Keratinocyte (primary cell): ENCODE results near the gene POMT1. TPM values are rescaled to one million over a fixed set of nuclear protein-coding genes. Genes with fewer than 3 reads are reported as not detected.

Experiments
- DNase-seq: peaks from one replicate; pipeline ENCODE4 v3.0.0-alpha.2; 2011; ENCODE audit warnings: low read depth, missing footprints, low spot score
- FAIRE-seq: peaks from 2 replicates; lab custom pipeline; 2011; peaks lifted over from hg19 to GRCh38; lab: Jason Lieb, UNC
- H2AFZ ChIP-seq: 2 replicates; pipeline ENCODE4 v1.6.0; 2012; ENCODE audit warnings: low read length, control low read depth, inconsistent platforms; ENCODE audit not compliant: control insufficient read depth
- H3K27ac ChIP-seq: 2 replicates; pipeline ENCODE4 v1.5.1; 2011; ENCODE audit warnings: low read length; ENCODE audit not compliant: control insufficient read depth, insufficient read depth
- H3K27me3 ChIP-seq: 3 replicates; pipeline ENCODE4 v1.6.0; 2011; ENCODE audit warnings: low read length; ENCODE audit not compliant: control insufficient read depth, insufficient read depth; ENCODE audit errors: extremely low read depth
- H3K36me3 ChIP-seq, 2 experiments: 2 replicates in 1 of 2; 3 replicates in 1 of 2; pipeline ENCODE4 v1.5.1; 2011; ENCODE audit warnings: low read length in 2 of 2, mild to moderate bottlenecking in 1 of 2; ENCODE audit not compliant: control insufficient read depth in 2 of 2, insufficient read depth in 2 of 2; ENCODE audit errors: extremely low read depth in 1 of 2
- H3K4me1 ChIP-seq: 3 replicates; pipeline ENCODE4 v1.5.1; 2011; ENCODE audit warnings: low read length; ENCODE audit not compliant: control insufficient read depth, insufficient read depth; ENCODE audit errors: extremely low read depth
- H3K4me2 ChIP-seq: 3 replicates; pipeline ENCODE4 v1.6.0; 2011; ENCODE audit warnings: low read depth, low read length; ENCODE audit not compliant: control insufficient read depth, insufficient read depth; ENCODE audit errors: extremely low read depth
- H3K4me3 ChIP-seq, 3 experiments: fragments of 200-600 bp in 1 of 3; sonication (generic) in 1 of 3; 2 replicates in 2 of 3; 3 replicates in 1 of 3; pipeline ENCODE4 v1.5.1; 2011 to 2016; ENCODE audit warnings: low read length in 3 of 3, mild to moderate bottlenecking in 3 of 3, control low read depth in 2 of 3, inconsistent platforms in 1 of 3, low read depth in 1 of 3, mixed read lengths in 1 of 3, mixed run types in 1 of 3, moderate library complexity in 1 of 3; ENCODE audit not compliant: control insufficient read depth in 2 of 3, insufficient read depth in 2 of 3; ENCODE audit errors: extremely low read depth in 1 of 3
- H3K79me2 ChIP-seq: 2 replicates; pipeline ENCODE4 v1.6.0; 2012; ENCODE audit warnings: low read length; ENCODE audit not compliant: control insufficient read depth, insufficient read depth
- H3K9ac ChIP-seq: 3 replicates; pipeline ENCODE4 v1.6.0; 2011; ENCODE audit warnings: low read length; ENCODE audit not compliant: control insufficient read depth, insufficient read depth; ENCODE audit errors: extremely low read depth
- H3K9me1 ChIP-seq: 3 replicates; pipeline ENCODE4 v1.6.0; 2011; ENCODE audit warnings: low read length; ENCODE audit not compliant: control insufficient read depth, insufficient read depth; ENCODE audit errors: extremely low read depth
- H3K9me3 ChIP-seq: 2 replicates; pipeline ENCODE4 v1.5.1; 2012; ENCODE audit warnings: low read depth, low read length; ENCODE audit not compliant: control insufficient read depth
- H4K20me1 ChIP-seq: 3 replicates; pipeline ENCODE4 v1.6.0; 2011; ENCODE audit warnings: low read length; ENCODE audit not compliant: control insufficient read depth, insufficient read depth; ENCODE audit errors: extremely low read depth
- EZH2 ChIP-seq: IDR thresholded peaks from one replicate; pipeline ENCODE4 v1.6.1; 2012; ENCODE audit warnings: inconsistent platforms, mild to moderate bottlenecking, low read length, moderate library complexity
- dilution Hi-C: fragments of 300-500 bp; cut with MboI; formaldehyde crosslinking; loops from one replicate; pipeline ENCODE4 v1.7.0; 2020; ENCODE audit warnings: low sequenced_read_pairs; ENCODE audit not compliant: extremely low pct_ligation_motif_present
- polyA plus RNA-seq, 5 experiments: library from polyadenylated mRNA; depleted of rRNA in 3 of 5; stranded (reverse) in 3 of 5; stranded (forward) in 1 of 5; unstranded in 1 of 5; fragments of >200 nt; gene quantifications; 1 replicate in 1 of 5; 2 replicates in 3 of 5; 3 replicates in 1 of 5; pipeline versions ENCODE4 v1.2.1 to v1.2.3, GENCODE V29; 2011 to 2012; ENCODE audit warnings: missing spikeins in 2 of 5, low read depth in 1 of 5, low replicate concordance in 1 of 5
- TF ChIP-seq, protein P1 (sequence below), 3 experiments: IDR thresholded peaks in 1 of 3; conservative IDR thresholded peaks in 1 of 3; optimal IDR thresholded peaks in 1 of 3; 2 replicates in 2 of 3; 3 replicates in 1 of 3; pipeline versions ENCODE3 to v1.5.1; 2011; ENCODE audit warnings: low read length in 3 of 3, mild to moderate bottlenecking in 3 of 3, moderate library complexity in 2 of 3, control low read depth in 1 of 3, inconsistent platforms in 1 of 3; ENCODE audit not compliant: insufficient read depth in 2 of 3; ENCODE audit errors: extremely low read depth in 1 of 3

The POMT1 gene
- polyA plus RNA-seq, 1 donor (not counting 4 experiments of a cell fraction or from before 2014, with no cell fraction given): 10.3 TPM

- DNase-seq: no peak
- Histone ChIP-seq H3K9ac (no peak overlapping the region), H3K4me3 (no peak overlapping the region), H3K9me3 (no peaks in the 10 kb centered on the region), H3K4me1 (peaks cover 11% of the 10 kb centered on the region), H3K79me2 (peaks cover 8% of the 10 kb centered on the region), H3K36me3 (peaks cover 15 to 30% of the 10 kb centered on the region in 2 experiments), H4K20me1 (peaks cover 4% of the 10 kb centered on the region), H3K9me1 (no peaks in the 10 kb centered on the region), H3K27ac (no peak overlapping the region), H3K4me2 (no peak overlapping the region), H3K27me3 (no peaks in the 10 kb centered on the region), H2AFZ (no peak overlapping the region)
- FAIRE-seq: no peak
- TF ChIP-seq EZH2: no peak
- TF ChIP-seq, protein P1, sequence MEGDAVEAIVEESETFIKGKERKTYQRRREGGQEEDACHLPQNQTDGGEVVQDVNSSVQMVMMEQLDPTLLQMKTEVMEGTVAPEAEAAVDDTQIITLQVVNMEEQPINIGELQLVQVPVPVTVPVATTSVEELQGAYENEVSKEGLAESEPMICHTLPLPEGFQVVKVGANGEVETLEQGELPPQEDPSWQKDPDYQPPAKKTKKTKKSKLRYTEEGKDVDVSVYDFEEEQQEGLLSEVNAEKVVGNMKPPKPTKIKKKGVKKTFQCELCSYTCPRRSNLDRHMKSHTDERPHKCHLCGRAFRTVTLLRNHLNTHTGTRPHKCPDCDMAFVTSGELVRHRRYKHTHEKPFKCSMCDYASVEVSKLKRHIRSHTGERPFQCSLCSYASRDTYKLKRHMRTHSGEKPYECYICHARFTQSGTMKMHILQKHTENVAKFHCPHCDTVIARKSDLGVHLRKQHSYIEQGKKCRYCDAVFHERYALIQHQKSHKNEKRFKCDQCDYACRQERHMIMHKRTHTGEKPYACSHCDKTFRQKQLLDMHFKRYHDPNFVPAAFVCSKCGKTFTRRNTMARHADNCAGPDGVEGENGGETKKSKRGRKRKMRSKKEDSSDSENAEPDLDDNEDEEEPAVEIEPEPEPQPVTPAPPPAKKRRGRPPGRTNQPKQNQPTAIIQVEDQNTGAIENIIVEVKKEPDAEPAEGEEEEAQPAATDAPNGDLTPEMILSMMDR (optimal IDR thresholded peaks at IDR 0.05 in 1 of 3, IDR thresholded peaks at IDR 0.05 in 1 of 3, conservative IDR thresholded peaks at IDR 0.05 in 1 of 3; ENCODE audit: extremely low read depth in 1 of 3, insufficient read depth in 2 of 3, low read length in 3 of 3): no peak
- dilution Hi-C loops: no loop called here
Measured at GRCh38 chr9:131528186-131528585, 25.5 kb downstream of the POMT1 start.

- no peak overlapping the region for H3K4me3 ChIP-seq
- H3K27me3 ChIP-seq: no peaks in the 10 kb centered on the region
- peaks cover 8 to 26% of the 10 kb centered on the region in 2 experiments for H3K36me3 ChIP-seq
- no peak overlapping the region for H3K27ac ChIP-seq
- DNase-seq (no peak), FAIRE-seq (no peak)
- dilution Hi-C loops: no loop called here
- H3K79me2 ChIP-seq: peaks cover 8% of the 10 kb centered on the region
- no peaks in the 10 kb centered on the region for H3K9me3 ChIP-seq
- H2AFZ ChIP-seq: no peak overlapping the region
- no peak for TF ChIP-seq EZH2
- TF ChIP-seq, protein P1 (optimal IDR thresholded peaks at IDR 0.05 in 1 of 3, IDR thresholded peaks at IDR 0.05 in 1 of 3, conservative IDR thresholded peaks at IDR 0.05 in 1 of 3; ENCODE audit: extremely low read depth in 1 of 3, insufficient read depth in 2 of 3, low read length in 3 of 3): no peak
- peaks cover 11% of the 10 kb centered on the region for H3K4me1 ChIP-seq
- H3K9me1 ChIP-seq: no peaks in the 10 kb centered on the region
- no peak overlapping the region for H3K4me2 ChIP-seq
- H4K20me1 ChIP-seq: peaks cover 4% of the 10 kb centered on the region
- H3K9ac ChIP-seq: no peak overlapping the region
Measured at GRCh38 chr9:131528886-131529505, 26.3 kb downstream of the POMT1 start.
